Esophagus (tissue), 2 donors: ENCODE measurements around the gene SRBD1. TPM values are rescaled to one million over a fixed set of nuclear protein-coding genes. Genes with fewer than 3 reads are reported as not detected.

ENCODE experiments used
- H3K27ac ChIP-seq, 2 donors: one replicate each; pipeline ENCODE4 v1.5.1; 2013; ENCODE audit warnings: low read depth in 2 of 2, mild to moderate bottlenecking in 2 of 2, inconsistent platforms in 1 of 2, low read length in 1 of 2, moderate library complexity in 1 of 2
- H3K27me3 ChIP-seq, 2 donors: one replicate each; pipeline ENCODE4 v1.6.1; 2013; ENCODE audit warnings: low read length in 2 of 2, control low read depth in 1 of 2, mild to moderate bottlenecking in 1 of 2; ENCODE audit not compliant: insufficient read depth in 2 of 2, control insufficient read depth in 1 of 2
- H3K36me3 ChIP-seq, 2 donors: one replicate each; pipeline ENCODE4 v1.6.1; 2013; ENCODE audit warnings: low read length in 1 of 2; ENCODE audit not compliant: control insufficient read depth in 2 of 2, insufficient read depth in 2 of 2
- H3K4me1 ChIP-seq, 2 donors: one replicate each; pipeline ENCODE4 v1.6.1; 2013; ENCODE audit warnings: low read length in 1 of 2; ENCODE audit not compliant: control insufficient read depth in 2 of 2, insufficient read depth in 2 of 2
- H3K4me3 ChIP-seq, 2 donors: one replicate each; pipeline ENCODE4 v1.5.1; 2013; ENCODE audit warnings: low read length in 2 of 2, mild to moderate bottlenecking in 2 of 2, low read depth in 1 of 2, moderate library complexity in 1 of 2
- H3K9me3 ChIP-seq, 2 donors: one replicate each; pipeline ENCODE4 v1.6.1; 2013; ENCODE audit warnings: mild to moderate bottlenecking in 2 of 2, low read depth in 1 of 2, low read length in 1 of 2, moderate library complexity in 1 of 2; ENCODE audit not compliant: control insufficient read depth in 2 of 2, insufficient read depth in 1 of 2
- WGBS, 2 donors: extraction: QIAGEN DNeasy Blood & Tissue Kit; methylation state at CpG; one replicate each; pipeline ENCODE4 v1.1.7; 2013; 5-methylcytosine and 5-hydroxymethylcytosine counted together
- polyA plus RNA-seq, 2 donors: library from polyadenylated mRNA; stranded (reverse); fragments of 200-250 nt; gene quantifications; one replicate each; pipeline ENCODE4 v1.2.3, GENCODE V29; 2013
- donor health status: healthy with polysubstance abuse.
- donor health status: Bipolar disorder and iron deficiency.

SRBD1 gene
- polyA plus RNA-seq, 2 donors = 2.3 to 3.1 TPM

- Histone ChIP-seq H3K4me3 (no peak overlapping the region), H3K9me3 (no peaks in the 10 kb centered on the region), H3K36me3 (no peaks in the 10 kb centered on the region), H3K27me3 (no peaks in the 10 kb centered on the region), H3K4me1 (no peaks in the 10 kb centered on the region), H3K27ac (no peak overlapping the region)
- WGBS, 2 donors = 37 to 44% methylated on average over 4 of the region's 4 CpGs
These were observed 5.8 kb upstream of the SRBD1 start for GRCh38 chr2:45616658-45617411.

GRCh38 chr2:45614871-45615415, 3.9 kb upstream of the SRBD1 start:
- Histone ChIP-seq H3K4me1 (no peaks in the 10 kb centered on the region), H3K36me3 (no peaks in the 10 kb centered on the region), H3K27ac (no peak overlapping the region), H3K4me3 (no peak overlapping the region), H3K27me3 (no peaks in the 10 kb centered on the region), H3K9me3 (no peaks in the 10 kb centered on the region)
- 71 to 73% methylated on average over 3 of the region's 3 CpGs for WGBS, 2 donors

GRCh38 chr2:45614330-45614729, 3.3 kb upstream of the SRBD1 start:
- whole genome bisulfite sequencing, 2 donors = 40 to 50% methylated on average over 1 of the region's 1 CpG

GRCh38 chr2:45612731-45613130, 1.7 kb upstream of the SRBD1 start:
- H3K27ac ChIP-seq = no peak overlapping the region
- no peaks in the 10 kb centered on the region for H3K36me3 ChIP-seq
- H3K4me1 ChIP-seq = no peaks in the 10 kb centered on the region
- H3K9me3 ChIP-seq = no peaks in the 10 kb centered on the region
- no peaks in the 10 kb centered on the region for H3K27me3 ChIP-seq
- WGBS, 2 donors = 47 to 60% methylated on average over 2 of the region's 2 CpGs
- no peak overlapping the region for H3K4me3 ChIP-seq

More at GRCh38 chr2:45614330-45614729, 3.3 kb upstream of the SRBD1 start:
- Histone ChIP-seq H3K4me1 (no peaks in the 10 kb centered on the region), H3K27me3 (no peaks in the 10 kb centered on the region), H3K4me3 (no peak overlapping the region), H3K27ac (no peak overlapping the region), H3K36me3 (no peaks in the 10 kb centered on the region), H3K9me3 (no peaks in the 10 kb centered on the region)

- no peak overlapping the region for H3K4me3 ChIP-seq
These were observed 1.2 kb upstream of the SRBD1 start for GRCh38 chr2:45612285-45612684.

GRCh38 chr2:45610281-45611019, 617 bp downstream of the SRBD1 start:
- 1% methylated on average over 23 of the region's 23 CpGs for WGBS, 2 donors
- peak overlapping the region; percentile 93 to 96 for H3K27ac ChIP-seq

More at GRCh38 chr2:45612285-45612684, 1.2 kb upstream of the SRBD1 start:
- no peaks in the 10 kb centered on the region for H3K9me3 ChIP-seq
- H3K4me1 ChIP-seq = no peaks in the 10 kb centered on the region
- H3K27ac ChIP-seq = no peak overlapping the region
- no peaks in the 10 kb centered on the region for H3K36me3 ChIP-seq
- no peaks in the 10 kb centered on the region for H3K27me3 ChIP-seq
- WGBS, 2 donors = 72 to 78% methylated on average over 2 of the region's 2 CpGs

GRCh38 chr2:45607701-45608100, 3.4 kb downstream of the SRBD1 start:
- H3K36me3 ChIP-seq = peaks cover 0 to 2% of the 10 kb centered on the region in 2 donors
- H3K9me3 ChIP-seq = no peaks in the 10 kb centered on the region
- H3K4me1 ChIP-seq = no peaks in the 10 kb centered on the region
- 64 to 76% methylated on average over 1 of the region's 1 CpG for WGBS, 2 donors
- H3K27ac ChIP-seq = no peak overlapping the region
- H3K27me3 ChIP-seq = no peaks in the 10 kb centered on the region
- no peak overlapping the region for H3K4me3 ChIP-seq

More at GRCh38 chr2:45610281-45611019, 617 bp downstream of the SRBD1 start:
- no peaks in the 10 kb centered on the region for H3K4me1 ChIP-seq
- H3K27me3 ChIP-seq = no peaks in the 10 kb centered on the region
- H3K4me3 ChIP-seq = peak overlapping the region; percentile 71 to 92
- H3K36me3 ChIP-seq = no peaks in the 10 kb centered on the region
- no peaks in the 10 kb centered on the region for H3K9me3 ChIP-seq

- no peaks in the 10 kb centered on the region for H3K9me3 ChIP-seq
- peaks cover 0 to 3% of the 10 kb centered on the region in 2 donors for H3K36me3 ChIP-seq
- H3K4me1 ChIP-seq = no peaks in the 10 kb centered on the region
- no peak overlapping the region for H3K4me3 ChIP-seq
- WGBS, 2 donors = 79 to 89% methylated on average over 1 of the region's 1 CpG
- no peak overlapping the region for H3K27ac ChIP-seq
- H3K27me3 ChIP-seq = no peaks in the 10 kb centered on the region
These were observed 4.3 kb downstream of the SRBD1 start for GRCh38 chr2:45606796-45607195.

- H3K4me1 ChIP-seq = no peaks in the 10 kb centered on the region
- H3K4me3 ChIP-seq = no peak overlapping the region
- peaks cover 0 to 8% of the 10 kb centered on the region in 2 donors for H3K36me3 ChIP-seq
- no peaks in the 10 kb centered on the region for H3K27me3 ChIP-seq
- H3K9me3 ChIP-seq = no peaks in the 10 kb centered on the region
- no peak overlapping the region for H3K27ac ChIP-seq
- WGBS, 2 donors = 95 to 96% methylated on average over 2 of the region's 2 CpGs
These were observed 6.0 kb downstream of the SRBD1 start for GRCh38 chr2:45605116-45605515.
